HG03558 (cell line): ENCODE measurements around the gene SMARCD3.

Experiments used
- ATAC-seq: cut with Tn5 transposase; IDR thresholded peaks from one replicate; pipeline ENCODE4 v1.9.1; 2021; ENCODE audit warnings: moderate number of reproducible peaks; ENCODE audit not compliant: unreplicated experiment; ENCODE audit errors: extremely low read depth

The SMARCD3 gene

DNA sequence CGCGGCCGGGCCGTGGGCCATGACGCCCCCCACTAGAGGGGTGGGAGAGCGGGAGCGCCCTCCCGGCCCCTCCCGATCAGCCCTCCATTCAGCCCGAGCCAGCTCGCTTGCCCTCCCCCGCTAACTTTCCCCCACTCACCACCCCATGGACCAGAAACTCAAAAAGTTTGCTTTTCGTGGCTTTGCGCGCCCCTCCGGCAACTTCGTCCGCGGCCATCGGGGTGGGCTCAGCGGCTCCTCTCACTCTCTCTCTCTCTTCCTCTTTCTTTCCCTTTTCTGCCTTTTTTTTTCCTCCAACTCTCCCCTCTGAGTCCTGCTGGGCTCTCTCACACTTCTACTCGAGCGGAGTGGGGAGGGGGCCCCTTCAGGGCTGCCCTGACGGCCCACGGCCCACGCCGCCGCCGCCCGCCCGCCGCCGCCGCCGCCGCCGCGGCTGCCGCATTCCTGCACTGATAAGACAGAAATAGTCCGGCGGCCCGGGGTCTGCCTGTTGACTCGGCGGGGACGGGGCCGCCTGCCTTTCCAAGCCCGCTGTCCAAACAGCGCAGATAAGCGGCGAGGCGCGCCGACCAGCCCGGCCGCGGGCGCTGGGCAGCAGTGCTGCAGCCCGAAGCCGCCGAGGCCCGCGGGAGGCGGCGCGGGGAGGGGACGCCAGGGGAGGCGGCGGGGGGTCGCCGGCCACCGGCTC is at the start of gene SMARCD3:
Gene SMARCD3 (minus strand): TSS at position 349 of the 688 bp plus-strand sequence. CDS start 132 bp downstream, at position 217.
- ATAC-seq = no peak

DNA sequence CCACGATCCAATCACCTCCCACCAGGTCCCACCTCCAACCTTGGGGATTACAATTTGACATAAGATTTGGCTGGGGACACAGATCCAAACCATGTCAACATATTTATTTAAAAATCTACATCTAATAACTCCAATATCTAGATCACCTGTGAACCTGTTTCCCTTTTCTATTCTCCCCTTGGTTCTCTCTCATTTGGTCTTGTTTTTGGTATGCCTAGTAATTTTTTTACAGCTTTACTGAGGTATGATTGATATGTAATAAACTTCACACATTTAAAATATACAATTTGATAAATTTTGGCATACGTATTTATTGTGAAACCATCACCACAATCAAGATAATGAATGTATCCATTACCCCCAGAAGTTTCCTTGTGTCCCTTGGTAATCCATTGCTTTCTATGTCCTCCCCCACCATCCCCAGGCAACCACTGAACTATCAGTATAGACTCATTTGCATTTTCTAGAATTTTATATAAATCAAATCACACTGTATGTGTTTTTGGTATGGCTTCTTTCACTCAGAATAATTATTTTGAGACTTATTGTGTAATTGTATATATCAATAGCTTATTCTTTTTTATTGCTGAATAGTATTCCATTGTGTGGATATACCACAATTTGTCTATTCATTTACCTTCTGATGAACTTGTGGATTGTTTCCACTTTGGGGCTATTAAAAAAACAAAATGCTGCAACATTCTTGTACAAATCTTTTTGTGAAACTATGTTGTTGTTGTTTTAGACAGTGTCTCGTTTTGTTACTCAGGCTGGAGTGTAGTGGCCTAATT is 47.9 kb upstream of the SMARCD3 start:
- no peak for ATAC-seq

DNA sequence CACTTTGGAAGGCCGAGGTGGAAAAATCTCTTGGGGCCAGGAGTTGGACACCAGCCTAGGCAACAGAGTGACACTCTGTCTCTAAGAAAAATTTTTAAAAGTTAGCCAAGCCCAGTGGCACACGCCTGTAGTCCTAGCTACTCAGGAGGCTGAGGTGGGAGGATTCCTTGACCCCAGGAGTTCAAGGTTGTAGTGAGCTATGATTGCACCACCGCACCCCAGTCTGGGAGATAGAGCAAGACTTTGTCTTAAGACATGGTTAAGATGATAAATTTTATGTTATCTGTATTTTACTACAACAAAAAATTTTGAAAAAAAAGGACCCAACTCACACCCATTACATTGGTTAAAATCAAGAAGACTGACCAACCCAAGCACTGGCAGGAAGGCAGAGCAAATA is 44.4 kb upstream of the SMARCD3 start:
- no peak for ATAC-seq

DNA sequence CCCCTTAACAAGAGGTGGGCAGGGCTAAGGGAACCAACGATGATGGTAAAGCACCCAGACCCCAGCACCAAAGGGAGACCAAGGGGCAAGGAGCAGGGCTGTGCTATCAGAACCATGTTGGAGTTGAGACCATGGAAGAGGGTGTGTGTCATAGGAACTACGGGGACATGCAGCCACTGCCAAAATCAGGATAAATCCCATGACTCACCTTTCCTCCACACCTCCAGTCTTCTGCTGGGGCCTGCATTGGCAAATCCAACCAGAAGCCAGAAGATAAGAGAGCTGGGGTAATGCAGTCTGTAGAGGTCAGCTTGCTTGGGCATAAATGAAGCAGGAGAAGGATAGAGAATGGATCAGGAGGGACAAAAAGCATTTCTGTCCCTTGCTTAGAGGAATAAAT is 42.7 kb upstream of the SMARCD3 start:
- ATAC-seq = no peak

DNA sequence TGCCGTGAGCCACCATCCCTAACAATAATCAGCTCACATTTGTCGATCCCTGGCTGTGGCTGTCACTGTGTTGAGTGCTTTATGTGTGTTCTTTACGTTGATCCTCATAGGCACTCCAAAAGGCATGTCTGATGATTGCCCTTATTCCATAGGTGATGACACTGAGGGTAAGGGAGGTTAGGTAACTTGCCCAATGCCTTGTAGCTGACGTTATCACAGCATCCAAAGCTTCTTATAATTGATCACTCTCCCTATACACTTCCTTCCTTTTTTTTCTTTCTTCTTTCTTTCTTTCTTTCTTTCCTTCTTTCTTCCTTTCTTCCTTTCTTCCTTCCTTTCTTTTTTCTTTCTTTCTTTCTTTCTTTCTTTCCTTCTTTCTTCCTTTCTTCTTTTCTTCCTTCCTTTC is 41.9 kb upstream of the SMARCD3 start:
- ATAC-seq = no peak

DNA sequence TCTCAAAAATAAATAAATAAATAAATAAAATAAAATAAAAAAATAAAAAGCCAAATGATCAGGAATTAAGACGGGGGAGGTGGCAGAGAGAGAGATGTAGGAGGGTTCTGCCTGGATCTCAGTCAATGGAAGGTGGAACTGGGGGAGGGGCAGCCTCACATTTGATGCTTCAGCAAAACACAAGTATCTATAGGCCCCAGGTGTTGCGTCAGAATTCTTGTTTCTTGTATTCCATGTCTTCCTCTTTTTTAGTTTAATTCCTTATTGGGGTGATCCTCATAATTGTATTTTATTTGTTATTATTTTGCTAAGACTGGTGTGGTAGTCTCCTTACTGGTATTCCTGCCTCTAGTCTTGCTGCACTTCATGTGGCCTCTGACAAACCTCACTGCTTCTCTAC is 41.4 kb upstream of the SMARCD3 start:
- ATAC-seq = no peak

DNA sequence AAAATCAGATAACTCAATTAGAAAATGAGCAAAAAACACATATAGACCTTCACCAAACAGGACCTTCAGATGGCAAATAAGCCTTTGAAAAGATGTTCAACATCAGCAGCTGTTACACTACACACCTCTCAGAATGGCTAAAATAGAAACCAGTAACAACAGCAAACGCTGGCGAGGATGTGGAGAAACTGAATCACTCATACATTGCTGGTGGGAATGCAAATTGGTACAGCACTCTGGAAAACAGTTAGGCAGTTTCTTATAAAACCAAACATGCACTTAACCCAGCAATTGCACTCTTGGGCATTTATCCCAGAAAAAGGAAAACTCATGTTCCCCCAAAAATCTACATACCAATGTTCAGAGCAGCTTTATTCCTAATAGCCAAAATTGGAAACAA is 37.7 kb upstream of the SMARCD3 start:
- no peak for ATAC-seq

DNA sequence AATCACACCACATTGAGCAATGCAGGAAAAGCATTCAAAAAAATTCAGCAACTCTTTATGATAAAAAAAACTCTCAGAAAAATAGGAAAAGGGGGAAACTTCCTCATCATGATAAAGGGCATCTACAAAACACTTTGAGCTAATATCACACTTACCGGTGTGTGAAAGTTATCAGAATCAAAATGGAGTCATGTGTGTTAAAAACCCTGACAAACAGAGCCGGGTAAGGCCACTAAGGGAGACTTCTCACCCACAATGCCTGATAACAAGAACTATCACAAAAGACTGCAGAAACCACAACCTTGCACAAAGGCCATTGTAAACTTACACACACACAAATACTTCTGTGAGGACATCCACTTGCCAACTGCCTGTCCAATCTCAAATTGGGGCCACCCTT is 34.8 kb upstream of the SMARCD3 start:
- no peak for ATAC-seq

DNA sequence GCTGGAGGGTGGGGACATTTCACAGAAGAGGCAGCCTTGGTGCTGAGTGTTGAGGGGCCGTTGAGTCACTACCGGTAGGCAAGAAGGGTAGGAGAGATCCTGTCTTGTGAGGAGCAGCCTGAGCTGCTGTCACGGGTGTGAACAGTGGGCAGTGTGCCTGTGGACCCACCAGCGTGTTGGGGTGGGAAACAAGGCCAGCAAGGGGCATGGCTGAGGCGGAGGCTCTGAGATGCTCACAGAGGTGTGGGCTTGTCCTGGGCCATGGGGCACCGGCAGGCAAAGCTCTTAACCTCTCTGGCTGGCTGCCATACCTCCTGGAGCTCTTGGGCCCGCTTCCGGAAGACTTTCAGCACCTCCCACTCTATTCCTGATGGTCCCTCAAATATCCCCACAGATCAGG is 33.6 kb upstream of the SMARCD3 start:
- no peak for ATAC-seq

DNA sequence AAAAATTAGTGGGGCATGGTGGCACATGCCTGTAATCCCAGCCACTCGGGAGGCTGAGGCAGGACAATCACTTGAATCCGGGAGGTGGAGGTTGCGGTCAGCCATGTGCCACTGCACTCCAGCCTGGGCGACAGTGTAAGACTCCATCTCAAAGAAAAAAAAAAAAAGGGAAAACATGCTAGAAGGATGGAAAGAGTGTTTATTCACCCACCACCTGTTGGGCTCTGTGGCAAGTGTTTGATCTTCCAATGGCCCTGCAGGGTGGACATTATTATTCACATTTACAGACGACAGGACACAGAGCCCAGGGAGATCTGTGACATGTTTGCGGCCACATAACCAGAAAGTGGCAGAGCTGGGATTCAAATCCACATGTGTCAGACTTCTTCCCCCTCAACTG is 33.2 kb upstream of the SMARCD3 start:
- ATAC-seq = no peak

DNA sequence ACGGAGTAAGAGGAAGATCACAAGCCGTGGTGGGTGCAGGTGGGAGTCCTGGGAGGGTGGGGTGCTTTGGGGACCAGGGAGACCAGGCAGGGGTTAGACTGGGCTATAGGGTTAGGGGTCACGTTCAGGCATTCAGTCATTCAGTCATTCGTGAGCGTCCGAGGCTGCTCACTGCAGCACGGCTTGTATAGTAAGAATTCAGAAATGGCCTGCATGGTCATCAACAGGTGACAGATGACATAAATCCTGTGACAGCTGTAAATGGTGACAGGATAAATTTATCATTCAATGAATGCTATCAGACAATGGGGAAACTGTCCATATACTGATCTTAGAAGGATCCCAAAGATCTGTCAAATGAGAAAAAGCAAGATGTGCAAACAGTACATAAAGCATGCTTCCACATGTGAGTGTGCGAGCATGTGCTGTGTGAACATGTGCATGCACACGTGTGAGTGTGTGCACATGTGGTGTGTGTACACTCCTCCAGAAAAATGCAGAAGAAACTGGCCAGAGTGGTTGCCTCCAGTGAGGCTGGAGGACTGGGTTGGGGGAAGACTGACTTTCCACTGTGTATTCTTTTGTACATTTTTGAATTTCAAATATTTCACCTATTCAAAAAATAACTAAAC is 32.0 kb upstream of the SMARCD3 start:
- ATAC-seq = no peak

DNA sequence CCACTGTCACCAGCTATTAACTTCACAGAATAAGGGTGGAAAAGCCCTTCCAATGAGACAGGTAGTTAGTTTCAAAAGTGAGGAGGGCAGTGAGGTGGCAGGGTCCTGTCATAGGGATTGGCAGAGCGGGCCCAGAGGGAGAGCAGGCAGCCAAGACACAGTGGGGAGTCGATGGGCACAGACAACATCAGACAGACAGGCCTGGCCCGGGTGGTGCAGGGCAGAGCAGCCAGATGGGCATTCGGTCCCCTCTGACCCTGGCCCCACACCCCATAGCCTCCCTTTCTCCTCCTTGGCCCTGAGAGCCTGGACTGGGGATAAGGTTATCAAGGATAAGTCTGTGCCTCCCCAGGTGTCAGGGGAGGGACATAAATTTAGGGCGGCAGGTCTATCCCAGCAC is 31.4 kb upstream of the SMARCD3 start:
- ATAC-seq = no peak

DNA sequence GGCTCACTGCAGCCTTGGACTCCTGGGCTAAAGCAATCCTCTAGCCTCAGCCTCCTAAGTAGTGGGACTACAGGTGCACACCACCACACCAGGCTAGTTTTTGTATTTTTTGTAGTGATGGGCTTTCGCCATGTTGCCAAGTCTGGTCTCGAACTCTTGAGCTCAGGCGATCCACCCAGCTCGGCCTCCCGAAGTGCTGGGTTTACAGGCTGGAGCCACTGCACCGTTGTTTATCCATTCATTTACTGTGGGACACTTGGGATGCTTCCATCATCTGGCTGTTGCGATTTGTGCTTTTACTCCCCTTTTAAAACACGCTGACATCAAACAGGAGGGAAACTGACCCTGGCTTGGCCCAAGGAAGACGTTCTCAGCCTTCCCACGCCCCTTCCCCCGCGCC is 30.5 kb upstream of the SMARCD3 start:
- no peak for ATAC-seq

DNA sequence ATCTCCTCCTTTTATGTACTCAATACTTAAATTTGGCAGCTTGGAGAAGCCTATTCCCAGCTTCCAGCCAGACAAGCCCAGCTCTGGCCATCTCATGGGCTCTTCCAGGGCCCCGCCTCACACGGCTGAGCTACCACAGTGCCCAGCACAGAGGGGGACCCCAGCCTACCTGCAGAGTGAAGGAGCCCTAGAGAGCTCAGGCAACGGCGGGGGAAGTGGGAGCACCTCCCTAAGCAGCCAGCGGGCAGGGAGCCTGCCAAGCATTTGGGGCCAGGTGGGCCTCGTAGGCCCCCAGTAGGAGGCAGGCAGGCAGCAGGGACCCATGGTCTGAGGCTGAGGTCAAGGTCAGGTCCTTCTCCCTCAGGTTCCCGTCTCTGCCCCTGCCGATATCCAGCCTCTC is 29.1 kb upstream of the SMARCD3 start:
- no peak for ATAC-seq

DNA sequence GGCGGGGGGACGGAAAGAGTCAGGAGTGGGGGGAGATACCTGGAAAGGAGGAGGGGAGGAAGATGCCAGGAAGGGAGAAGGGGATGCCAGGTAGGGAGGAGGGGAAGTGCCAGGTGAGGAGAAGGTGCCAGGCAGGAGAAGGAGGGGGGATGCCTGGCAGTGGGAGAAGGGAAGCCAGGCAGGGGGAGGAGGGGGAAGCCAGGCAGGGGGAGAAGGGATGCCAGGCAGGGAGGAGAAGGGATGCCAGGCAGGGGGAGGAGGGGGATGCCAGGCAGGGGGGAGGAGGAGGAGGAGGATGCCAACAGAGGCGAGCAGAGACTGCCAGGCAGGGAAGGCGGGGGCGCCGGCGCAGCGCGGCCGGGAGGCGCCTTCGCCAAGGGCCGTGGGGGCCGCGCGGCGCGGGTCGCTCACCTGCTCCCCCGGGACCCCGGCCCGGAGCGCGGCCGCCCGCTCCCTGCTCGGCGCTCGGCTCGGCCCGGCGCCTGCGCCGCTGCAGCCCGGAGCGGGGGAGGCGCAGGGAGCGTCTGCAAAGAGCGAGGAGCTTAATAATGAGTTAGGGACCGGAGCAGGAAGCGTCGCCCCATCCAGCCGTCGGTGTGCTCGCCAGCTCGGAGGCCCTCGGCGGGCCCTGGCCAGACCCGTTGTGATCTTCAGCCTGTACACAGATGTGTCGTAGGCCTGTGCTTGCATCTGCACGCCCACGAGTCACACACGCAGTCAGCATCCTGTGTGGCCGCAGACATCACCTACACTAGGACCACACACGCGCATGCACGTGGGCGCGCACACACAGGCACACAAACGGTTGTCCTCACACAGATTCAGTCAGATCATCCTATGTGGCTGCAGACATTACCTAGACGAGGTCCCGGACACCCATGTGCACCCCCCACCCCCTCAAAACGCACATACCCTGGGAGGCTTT is 28.4 kb upstream of the SMARCD3 start:
- ATAC-seq = no peak

DNA sequence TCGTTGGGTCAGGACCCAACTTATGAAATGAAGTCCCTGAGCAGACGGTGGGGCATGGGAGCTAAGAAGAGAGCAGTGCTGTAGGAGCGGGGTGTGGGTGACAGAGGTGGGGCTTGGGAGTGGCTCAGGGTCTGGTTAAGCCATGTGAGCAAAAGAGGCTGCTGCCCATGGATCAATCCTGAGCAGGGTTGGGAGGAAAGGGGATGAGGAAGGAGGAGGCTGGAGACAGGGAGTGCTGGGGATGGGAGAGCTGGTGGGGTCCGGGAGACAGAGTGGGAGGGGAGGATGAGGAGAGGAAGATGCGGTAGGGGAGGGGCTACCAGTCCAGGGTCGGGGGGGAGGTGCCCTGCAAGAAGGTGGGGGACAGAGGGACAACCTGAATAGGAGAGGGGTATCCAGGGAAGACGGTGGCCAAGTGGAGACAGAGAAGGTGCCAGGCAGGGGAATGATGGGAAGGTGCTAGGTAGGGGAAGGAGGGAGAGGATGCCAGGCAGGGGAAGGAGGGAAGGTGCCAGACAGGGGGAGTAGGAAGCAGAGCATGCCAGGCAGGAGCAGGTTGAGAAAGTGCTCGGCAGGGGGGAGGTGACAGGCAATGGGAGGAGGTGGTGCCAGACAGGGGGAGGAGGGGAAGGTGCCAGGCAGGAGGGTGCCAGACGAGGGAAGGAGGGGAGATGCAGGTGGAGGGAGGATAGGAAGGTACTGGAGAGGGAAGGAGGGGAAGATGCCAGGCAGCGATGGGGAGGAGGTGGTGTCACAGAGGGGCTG is 27.5 kb upstream of the SMARCD3 start:
- no peak for ATAC-seq

DNA sequence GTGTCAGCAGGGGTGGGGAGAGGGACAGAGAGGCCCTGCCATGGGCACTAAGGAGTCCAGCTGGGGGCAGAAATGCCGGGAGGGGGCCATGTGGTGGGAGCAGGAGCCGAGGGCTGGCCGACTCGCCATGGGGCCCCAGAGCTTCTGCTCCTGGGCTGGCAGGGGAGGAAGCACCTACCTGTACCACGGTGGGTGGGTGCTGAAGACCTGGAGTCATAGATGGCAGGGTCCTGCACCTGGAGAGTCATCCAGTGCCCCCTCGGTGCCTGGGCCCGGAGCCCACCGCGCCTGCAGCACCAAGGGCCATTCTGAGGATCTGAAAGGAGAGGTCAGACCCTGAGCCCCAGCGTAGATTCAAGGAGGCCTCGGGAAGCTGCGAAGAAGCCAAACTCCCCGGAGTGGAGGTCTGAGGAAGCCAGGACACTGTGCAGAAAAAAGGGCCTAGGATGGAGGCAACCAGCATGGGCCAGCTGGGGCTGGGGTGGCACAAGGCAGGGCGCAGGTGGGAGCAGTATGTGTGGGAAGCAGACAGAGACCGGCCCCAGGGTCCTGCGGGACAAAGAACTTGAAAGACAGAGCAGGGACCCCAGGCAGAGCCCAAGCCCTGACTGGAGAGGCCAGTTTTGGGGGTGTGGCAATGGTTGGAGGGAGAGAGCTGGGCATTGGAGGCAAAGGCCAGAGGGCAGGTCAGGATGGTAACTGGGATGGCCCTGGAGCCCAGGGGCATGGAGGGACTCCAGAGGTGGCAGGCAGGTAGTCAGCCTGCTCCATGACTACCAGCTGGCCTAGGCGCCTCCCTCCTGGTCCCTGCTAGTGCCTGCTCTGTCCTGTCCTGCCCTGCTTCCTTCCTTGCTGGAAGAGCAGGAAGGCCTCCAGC is 26.7 kb upstream of the SMARCD3 start:
- ATAC-seq = no peak

DNA sequence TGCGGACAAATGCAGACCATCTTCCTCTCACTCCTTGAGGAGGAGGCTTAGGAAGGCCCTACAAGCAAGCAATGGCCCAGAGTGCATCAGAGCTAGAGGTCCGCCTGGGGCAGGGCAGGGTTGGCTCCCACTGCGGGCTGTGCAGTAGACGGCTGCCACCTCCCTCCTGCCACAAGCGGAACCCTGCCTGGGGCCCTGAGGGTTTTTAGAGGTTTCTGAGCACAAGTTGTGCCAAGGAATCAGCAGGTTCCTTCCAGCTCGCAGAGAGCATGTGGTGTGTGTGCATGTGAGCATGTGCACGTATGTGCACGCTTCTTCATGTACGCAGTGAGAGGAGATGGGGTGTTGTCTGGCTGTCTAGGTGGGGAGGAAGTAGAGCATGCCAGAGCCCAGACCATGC is 25.9 kb upstream of the SMARCD3 start:
- ATAC-seq = no peak
